ENCODE measurements around the gene KRTAP5-2.

KRTAP5-2 gene

DNA sequence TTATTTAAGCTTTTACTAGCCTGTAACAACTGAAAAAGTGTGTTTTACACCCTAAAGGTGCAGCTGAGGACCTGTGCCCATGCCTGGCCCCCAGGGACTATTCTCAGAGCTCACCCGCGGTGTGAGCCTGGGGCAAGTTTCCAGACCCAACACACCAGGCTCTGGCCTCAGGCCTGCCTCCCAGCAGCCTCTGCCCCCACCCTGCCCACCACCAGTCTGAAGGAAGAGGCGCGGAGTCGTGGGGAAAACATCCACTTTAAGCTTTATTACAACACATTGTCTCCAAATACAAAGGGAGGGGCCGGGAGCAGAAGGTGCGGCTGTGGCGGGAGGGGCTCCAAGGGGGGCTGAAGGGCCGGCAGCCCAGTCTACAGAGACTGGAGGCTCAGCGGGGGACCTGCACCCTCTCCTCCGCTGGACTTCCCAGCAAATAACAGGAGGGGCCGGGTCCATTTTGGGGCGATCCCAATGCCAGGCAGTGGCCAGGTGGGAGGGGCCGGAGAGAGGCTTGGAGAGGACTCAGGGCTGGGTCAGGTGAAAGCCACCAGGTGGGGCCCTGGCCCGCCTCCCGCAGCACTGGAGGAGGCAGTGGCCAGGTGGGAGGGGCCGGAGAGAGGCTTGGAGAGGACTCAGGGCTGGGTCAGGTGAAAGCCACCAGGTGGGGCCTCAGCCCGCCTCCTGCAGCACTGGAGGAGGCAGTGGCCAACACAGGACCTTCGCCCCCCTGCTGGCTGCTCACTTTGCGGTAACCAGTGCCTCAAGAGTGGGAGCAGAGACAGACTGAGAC, 44.1 kb downstream of the KRTAP5-2 start:
- Histone ChIP-seq H3K27me3 (peaks cover 85% of the 10 kb centered on the region), H3K36me3 (no peaks in the 10 kb centered on the region), H3K27ac (no peak overlapping the region), H3K4me1 (ENCODE audit: control insufficient read depth in 1 of 2, insufficient read depth in 1 of 2, low read depth in 1 of 2, low read length in 1 of 2) (no peaks in the 10 kb centered on the region), H3K9me3 (no peaks in the 10 kb centered on the region), H3K4me3 (ENCODE audit: low read depth in 1 of 2, low read length in 1 of 2) (no peak overlapping the region)
- TF ChIP-seq, protein P1, sequence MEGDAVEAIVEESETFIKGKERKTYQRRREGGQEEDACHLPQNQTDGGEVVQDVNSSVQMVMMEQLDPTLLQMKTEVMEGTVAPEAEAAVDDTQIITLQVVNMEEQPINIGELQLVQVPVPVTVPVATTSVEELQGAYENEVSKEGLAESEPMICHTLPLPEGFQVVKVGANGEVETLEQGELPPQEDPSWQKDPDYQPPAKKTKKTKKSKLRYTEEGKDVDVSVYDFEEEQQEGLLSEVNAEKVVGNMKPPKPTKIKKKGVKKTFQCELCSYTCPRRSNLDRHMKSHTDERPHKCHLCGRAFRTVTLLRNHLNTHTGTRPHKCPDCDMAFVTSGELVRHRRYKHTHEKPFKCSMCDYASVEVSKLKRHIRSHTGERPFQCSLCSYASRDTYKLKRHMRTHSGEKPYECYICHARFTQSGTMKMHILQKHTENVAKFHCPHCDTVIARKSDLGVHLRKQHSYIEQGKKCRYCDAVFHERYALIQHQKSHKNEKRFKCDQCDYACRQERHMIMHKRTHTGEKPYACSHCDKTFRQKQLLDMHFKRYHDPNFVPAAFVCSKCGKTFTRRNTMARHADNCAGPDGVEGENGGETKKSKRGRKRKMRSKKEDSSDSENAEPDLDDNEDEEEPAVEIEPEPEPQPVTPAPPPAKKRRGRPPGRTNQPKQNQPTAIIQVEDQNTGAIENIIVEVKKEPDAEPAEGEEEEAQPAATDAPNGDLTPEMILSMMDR (IDR thresholded peaks at IDR 0.05), result no peak

DNA sequence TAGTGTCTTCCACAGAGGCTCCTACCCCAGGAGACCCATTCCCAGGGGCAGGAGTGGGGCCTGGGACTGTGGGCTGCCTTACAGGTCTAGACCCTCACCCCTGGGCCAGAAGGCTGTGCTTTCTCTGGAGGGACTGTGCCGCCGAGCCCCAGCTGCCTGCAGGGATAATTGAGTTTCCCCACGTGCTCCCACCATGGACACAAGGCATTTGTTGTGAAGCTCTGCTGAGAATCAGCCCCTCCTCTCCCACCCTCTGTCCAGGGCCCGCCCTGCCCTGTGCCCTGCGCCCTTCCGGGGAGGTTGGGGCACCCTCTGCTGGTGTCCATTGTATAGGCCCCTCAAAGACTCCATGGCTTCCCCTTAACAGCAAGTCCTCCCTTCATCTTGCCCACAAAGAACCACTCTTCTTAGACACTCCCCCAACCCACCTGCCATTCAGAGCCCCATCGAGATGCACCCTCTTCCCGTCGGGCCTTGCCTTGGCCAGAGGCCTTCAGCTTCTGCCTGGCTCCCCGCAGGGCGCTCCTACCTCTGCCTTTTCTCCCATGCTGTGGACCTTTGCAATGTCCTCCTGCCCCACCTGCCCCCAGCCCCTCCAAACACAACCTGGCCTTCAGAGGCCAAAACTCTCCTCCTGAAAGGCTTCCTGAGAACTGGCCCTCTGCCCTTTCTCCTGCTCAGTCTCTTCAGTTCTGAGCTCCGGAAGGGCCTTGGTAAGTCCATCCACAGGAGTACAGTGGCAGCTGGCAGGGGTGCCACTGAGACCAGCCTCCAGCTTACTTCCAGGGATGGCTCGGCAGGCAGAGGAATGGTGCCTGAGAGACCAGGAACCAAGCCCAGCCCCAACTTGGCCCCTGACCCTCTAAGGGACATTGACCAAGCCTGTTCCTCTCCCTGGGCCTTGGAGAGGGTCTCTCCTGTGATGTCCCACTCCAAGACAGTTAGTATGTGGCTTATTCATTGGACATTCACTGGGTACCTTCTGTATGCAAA, 48.5 kb downstream of the KRTAP5-2 start:
- Histone ChIP-seq H3K27ac (no peak overlapping the region), H3K4me3 (ENCODE audit: low read depth in 1 of 2, low read length in 1 of 2) (no peak overlapping the region), H3K36me3 (no peaks in the 10 kb centered on the region), H3K9me3 (no peaks in the 10 kb centered on the region), H3K27me3 (peaks cover 85% of the 10 kb centered on the region), H3K4me1 (ENCODE audit: control insufficient read depth in 1 of 2, insufficient read depth in 1 of 2, low read depth in 1 of 2, low read length in 1 of 2) (peaks cover 0 to 16% of the 10 kb centered on the region in 2 experiments)
- TF ChIP-seq, protein P1 (IDR thresholded peaks at IDR 0.05), result no peak

DNA sequence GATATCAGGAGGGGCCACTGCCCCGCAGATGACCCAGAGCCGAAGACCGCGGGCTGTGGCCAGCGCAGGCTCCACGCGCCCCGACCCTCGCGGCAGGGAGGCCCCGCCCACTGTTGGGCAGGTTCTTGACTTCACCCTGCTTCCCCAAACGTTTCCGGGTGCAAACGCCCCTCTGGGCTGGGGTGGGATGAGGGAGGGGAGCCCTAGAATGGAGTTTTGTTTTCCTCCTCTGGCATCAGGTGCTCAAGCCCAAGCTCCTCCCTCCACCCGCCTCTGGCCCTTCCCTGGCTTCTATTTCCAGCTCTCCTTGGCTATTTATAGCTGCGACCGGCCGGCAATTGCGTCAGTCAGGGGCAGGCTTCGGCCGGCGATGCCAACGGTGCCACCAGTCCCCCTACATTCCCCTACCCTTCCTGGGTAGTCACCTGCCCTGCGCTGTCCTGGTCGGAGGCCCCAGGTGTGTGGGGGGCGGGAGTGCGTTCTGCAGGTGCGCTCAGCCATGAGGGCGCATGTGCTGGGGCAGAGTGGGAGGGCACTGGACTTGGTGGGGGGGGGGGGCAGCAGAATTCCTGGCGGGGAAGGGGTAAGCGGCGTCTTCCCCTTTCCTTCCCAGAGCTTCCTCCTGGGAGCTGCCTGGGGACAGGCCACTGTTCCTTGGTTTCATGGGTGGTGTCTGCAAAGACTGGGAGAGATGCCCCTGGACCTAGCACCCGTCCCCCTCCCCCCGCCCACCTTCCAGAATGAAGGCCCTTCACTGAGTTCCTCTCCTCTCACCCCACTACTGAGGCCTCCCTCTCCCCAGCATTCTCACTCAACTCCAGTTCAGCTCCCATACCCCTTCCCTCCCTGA, 49.6 kb downstream of the KRTAP5-2 start:
- H3K4me3 ChIP-seq (ENCODE audit: low read depth in 1 of 2, low read length in 1 of 2), result no peak overlapping the region
- no peak overlapping the region for H3K27ac ChIP-seq
- TF ChIP-seq, protein P1 (IDR thresholded peaks at IDR 0.05), result no peak
- peaks cover 0 to 16% of the 10 kb centered on the region in 2 experiments for H3K4me1 ChIP-seq (ENCODE audit: control insufficient read depth in 1 of 2, insufficient read depth in 1 of 2, low read depth in 1 of 2, low read length in 1 of 2)
- H3K9me3 ChIP-seq, result no peaks in the 10 kb centered on the region
- peaks cover 85% of the 10 kb centered on the region for H3K27me3 ChIP-seq
- no peaks in the 10 kb centered on the region for H3K36me3 ChIP-seq

DNA sequence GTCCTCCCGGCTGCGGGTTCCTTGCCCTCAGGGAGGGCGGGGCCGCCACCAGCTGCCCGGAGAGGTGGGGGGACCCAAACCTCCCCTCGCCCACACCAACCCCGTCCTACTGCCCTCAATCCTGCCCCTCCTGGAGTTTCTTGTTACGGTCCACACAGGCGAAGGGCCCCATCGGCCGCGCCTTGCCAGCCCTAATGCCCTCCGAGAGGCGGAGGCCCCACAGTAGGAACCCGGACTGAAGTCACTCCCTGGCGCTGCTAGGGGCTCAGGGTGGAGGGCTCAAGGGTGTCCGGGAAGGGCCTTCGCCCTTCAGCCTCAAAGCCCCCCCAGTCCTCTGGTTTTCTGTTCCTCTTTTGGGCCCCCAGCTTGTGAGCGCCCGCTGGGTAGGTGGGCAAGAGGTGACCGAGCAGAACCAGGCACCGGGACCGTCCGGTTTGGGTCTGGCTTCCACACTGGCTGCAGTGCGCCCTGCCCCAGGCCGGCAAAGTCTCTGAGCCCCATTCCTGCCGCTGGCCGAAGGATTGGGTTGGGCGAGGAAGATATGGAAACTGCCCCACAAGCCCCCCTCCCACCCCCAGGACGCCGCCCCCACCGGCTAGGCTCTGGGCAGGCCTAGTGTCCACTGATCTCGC, 50.5 kb downstream of the KRTAP5-2 start:
- H3K4me1 ChIP-seq (ENCODE audit: control insufficient read depth in 1 of 2, insufficient read depth in 1 of 2, low read depth in 1 of 2, low read length in 1 of 2), result peaks cover 0 to 16% of the 10 kb centered on the region in 2 experiments
- H3K27ac ChIP-seq, result no peak overlapping the region
- TF ChIP-seq, protein P1 (IDR thresholded peaks at IDR 0.05), result no peak
- peaks cover 82% of the 10 kb centered on the region for H3K27me3 ChIP-seq
- H3K9me3 ChIP-seq, result no peaks in the 10 kb centered on the region
- no peak overlapping the region for H3K4me3 ChIP-seq (ENCODE audit: low read depth in 1 of 2, low read length in 1 of 2)
- H3K36me3 ChIP-seq, result no peaks in the 10 kb centered on the region

Measured in neutrophil (primary cell).